ENCODE measurements around the gene DCAF4.

DNA sequence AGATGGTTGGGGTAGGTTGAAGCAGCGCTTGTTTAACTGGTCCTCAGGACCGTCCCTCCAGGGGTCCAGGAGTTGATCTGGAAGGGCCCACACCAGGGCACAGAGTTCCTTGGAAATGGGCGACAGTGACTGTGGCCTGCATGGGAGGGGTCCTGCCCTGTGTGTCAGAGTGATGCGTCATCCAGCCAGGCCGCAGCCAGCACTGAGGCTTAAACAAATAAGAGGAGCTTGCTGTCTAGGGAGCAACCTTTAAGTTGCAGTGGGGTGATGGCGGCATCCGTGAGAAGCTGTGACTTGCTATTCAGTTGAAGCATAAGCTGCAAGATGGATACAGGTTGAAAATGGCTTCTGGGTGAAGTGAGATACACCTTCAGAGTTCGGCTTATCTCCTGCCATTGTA is 20.2 kb downstream of the DCAF4 start:
- no peak for TF ChIP-seq YY1 (IDR thresholded peaks at IDR 0.05; ENCODE audit: insufficient read depth, insufficient read length)
- TF ChIP-seq ZNF274 (IDR thresholded peaks at IDR 0.05; ENCODE audit: low read depth, low read length) = no peak
- TF ChIP-seq SUZ12 (IDR thresholded peaks at IDR 0.05; ENCODE audit: extremely low read depth, insufficient read depth, insufficient read length) = no peak

Measured in NT2/D1 (cell line).